Activated effector memory CD4-positive, alpha-beta T cell treated with Interleukin-2 at 50 U/mL for 16 hours (primary cell): ENCODE results near the gene SH3BP2.

ENCODE experiments used
- DNase-seq: peaks from one replicate; pipeline ENCODE4 v3.0.0-alpha.2; 2020

The SH3BP2 gene

DNA sequence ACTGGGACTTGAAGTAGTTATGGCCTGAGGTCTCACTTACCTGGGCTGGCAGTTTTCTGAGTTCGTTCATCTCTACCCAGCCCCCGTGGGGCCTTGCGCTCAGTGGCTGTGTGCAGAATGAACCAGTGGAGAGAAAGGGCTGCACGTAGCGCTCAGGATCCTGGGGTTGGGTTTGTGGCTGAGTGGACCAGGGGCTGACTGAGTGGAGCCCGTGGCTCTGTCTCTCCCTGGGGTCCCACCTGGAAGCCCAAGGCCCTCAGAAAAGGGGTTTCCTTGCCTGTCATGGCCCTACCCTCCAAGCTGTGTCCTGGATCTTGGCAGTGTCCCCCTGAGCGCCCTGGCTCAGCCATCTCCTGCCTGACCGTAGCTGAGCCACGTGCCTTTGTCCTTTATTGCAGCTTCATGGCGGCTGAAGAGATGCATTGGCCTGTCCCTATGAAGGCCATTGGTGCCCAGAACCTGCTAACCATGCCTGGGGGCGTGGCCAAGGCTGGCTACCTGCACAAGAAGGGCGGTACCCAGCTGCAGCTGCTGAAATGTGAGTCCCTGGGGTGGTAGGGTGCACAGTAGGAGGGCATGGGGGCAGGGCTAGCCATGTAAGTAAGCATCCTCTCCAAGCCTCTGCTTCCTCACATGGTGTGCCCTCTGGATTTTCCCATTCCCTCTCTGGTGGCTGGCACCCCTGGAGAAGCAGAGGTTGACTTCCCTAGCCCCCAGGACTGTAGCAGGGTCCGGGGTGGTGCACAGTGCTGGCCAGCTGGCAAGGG lies 27.5 kb downstream of the SH3BP2 start:
- no peak for DNase-seq

GRCh38 chr4:2822461-2823300 lies 29.8 kb downstream of the SH3BP2 start:
- no peak for DNase-seq

- DNase-seq = no peak
Measured at GRCh38 chr4:2823301-2823670, 30.4 kb downstream of the SH3BP2 start.

- DNase-seq = no peak
Measured at GRCh38 chr4:2823671-2824328, 30.9 kb downstream of the SH3BP2 start.

- DNase-seq = no peak
Measured at GRCh38 chr4:2824329-2824835, 31.5 kb downstream of the SH3BP2 start.

DNA sequence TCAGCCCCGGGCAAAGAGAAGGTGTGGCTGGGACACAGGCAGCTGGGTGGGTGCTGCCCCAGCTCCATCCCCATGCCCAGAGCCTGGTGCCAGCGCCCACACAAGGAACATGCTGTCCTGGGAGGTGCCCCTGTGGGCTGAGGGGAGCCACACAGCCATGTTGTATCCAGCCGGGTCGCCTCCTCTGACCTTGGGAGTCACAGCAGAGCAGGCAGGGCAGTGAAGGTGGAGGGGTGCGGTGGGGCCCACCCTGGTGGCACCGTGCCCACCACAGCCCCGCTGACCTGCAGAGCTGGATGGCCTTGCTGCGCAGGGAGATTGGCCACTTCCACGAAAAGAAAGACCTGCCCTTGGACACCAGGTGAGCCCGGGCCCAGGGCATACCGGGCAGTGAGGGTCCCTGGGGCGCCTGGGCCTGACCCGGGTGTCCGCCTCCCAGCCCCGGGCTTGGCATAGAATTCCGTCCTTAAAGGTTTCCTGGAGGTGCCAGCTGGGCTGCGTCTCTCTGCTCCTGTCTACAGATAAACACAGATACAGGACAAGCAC lies 32.0 kb downstream of the SH3BP2 start:
- no peak for DNase-seq

GRCh38 chr4:2825740-2826139 lies 32.9 kb downstream of the SH3BP2 start:
- no peak for DNase-seq

DNA sequence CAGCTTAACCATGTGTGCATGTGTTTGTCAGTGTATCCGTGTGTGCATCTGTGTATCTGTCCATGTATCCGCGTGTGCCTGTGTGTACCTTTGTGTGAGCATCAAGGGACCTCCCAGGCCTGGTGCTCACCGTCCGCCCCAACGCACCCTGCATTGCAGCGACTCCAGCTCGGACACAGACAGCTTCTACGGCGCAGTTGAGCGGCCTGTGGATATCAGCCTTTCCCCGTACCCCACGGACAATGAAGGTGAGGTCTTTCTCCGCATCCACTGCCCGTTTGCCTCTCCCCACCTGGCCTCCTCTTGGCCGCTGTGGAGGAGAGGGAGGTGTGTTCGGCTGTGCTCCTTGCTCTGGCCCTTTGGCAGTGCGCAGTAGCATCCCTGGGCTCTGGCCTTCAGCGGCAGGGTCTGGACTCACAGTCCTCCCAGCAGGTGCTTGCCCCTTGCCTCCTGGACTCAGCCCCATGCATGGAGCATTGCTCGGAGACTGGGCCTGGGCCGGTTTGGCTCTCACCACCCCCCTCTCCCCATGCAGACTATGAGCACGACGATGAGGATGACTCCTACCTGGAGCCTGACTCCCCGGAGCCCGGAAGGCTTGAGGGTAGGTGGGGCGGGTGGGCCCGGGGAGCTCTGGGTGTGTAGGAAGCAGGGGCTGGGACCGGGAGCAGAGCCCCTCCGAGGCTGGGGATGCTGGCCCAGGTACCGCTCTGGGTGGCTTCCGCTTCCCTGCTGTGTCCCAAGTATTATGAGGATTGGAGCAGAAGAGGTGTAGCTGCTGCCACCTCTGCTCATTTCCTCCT lies 34.4 kb downstream of the SH3BP2 start:
- DNase-seq = no peak

DNA sequence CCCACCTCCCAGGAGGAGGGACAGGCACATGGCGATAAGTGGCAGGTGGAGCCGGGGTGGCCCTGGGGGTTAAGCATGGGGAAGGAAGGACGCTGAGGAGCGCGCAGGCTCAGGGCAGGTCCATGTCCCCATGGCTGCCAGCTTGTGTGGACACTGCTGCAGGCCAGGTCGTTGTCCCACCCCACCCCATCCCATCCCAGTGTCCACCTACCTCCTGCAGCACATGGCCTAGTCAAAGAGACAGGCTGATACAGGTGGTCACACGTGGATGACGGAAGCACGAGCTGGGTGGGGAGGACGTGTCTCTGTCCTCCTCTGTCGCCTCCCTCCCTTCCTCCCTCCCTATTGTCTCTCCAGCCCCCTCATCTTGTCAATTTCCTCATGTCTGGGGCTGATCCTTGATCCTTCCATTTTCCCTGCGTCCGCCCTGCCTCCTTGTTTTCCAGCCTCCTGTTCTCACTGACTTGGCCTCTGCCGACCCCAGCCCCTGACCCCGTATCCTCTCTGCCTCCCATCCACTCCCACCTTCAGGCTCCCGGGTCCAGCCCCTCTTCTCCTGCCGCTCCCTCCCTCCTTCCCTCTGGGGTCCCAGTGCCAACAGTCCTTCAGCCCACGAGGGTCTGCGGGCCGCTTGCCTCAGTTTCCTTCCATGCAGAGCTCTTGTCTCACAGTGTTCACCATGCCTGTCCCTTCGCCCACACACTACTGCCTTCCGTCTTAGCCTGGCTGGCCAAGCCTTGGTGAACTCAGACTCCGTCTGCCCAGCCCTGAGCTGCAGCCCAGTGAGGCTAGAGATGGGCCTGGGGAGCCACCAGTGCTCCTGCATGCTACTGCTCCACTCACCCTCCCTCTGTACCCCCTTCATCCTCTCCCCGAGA lies 35.2 kb downstream of the SH3BP2 start:
- no peak for DNase-seq

- no peak for DNase-seq
Measured at GRCh38 chr4:2828758-2829181, 35.9 kb downstream of the SH3BP2 start.

DNA sequence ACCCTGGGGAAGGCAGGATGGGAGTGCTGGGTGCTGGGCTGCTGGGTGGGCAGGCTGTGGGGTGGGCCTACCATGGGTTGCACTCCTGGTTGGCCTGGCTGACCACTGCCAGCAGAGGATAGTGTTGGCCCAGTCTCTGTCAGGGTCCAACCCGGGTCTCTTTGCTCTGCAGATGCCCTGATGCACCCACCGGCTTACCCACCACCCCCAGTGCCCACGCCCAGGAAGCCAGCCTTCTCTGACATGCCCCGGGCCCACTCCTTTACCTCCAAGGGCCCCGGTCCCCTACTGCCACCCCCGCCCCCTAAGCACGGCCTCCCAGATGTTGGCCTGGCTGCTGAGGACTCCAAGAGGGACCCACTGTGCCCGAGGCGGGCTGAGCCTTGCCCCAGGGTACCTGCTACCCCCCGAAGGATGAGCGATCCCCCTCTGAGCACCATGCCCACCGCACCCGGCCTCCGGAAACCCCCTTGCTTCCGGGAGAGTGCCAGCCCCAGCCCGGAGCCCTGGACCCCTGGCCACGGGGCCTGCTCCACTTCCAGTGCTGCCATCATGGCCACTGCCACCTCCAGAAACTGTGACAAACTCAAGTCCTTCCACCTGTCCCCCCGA lies 36.5 kb downstream of the SH3BP2 start:
- no peak for DNase-seq

- DNase-seq = no peak
Measured at GRCh38 chr4:2829933-2830451, 37.1 kb downstream of the SH3BP2 start.

DNA sequence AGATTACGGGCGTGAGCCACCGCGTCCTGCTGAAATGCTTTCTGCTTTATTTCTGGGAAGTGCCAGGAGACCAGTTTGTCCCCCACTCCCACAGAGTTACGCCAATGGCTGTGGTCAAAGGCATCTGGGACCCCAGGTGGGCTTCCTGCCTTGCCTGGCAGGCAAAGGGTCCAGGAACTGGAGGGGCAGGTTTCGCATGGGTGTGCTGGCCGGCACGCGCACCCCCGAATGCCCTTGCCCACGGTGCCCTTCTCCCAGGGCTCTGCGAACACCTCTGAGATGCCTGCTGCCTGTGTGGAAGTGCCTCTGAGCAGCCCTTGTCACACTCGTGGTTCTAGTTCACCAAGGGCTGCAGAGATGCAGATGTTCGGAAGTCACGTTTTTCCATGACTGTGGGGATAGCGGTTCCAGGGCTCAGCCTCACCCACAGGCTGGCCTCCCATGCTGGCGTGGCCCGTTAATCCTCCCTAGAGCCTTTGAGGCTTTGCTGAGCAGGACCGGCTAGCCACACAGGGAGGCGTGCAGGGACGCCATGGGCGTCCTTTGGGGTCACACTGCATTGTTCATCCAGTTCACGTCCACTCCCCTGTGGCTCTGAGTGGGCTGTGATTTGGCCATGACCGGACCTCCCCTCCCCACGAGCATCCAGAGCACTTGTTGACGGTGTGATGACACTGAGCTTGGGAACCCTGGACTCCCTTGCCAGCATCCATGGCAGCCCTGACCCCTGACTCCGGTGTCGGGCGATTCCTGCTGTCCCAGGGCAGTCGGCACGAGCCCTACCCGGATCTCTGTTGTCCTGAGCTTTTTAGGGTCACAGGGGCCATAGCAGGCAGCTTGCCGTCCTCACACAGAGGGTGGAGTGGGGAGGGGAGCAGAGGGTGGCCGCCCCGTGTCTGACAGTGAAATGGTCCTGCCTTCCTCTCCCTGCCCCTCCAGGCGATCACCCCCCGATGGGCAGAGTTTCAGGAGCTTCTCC lies 38.0 kb downstream of the SH3BP2 start:
- DNase-seq = no peak

GRCh38 chr4:2831611-2832308 lies 38.9 kb downstream of the SH3BP2 start:
- no peak for DNase-seq

DNA sequence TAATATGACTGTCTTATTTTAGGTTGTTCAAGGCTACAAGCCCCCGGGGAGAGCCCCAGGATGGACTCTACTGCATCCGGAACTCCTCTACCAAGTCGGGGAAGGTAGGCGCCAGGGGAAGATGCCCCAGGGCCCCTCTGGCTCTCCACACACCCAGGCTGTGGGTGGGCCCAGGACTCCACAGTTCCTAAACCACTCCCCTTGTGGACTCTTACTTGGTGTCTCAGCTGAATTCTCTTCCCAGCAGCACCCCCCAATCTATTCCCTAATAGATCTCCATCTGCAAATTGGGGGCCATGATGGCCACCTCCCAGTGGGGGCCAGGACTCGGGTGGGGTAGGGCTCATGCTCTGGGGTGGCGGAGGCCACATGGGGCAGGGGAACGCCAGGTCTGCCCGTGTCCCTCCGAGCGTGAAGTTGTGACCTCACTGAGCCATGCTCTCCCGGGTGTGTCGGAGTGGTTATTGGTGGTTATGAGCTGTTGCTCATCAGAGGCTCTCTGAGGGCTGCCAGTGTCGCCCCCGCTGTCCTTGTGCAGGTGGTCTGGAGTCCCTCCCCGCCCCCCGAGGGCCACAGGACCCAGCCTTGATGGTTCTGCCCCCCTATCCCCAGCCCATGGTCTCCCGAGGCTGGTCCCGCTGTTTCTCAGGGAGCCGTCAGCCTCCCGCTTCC lies 39.6 kb downstream of the SH3BP2 start:
- DNase-seq = no peak

DNA sequence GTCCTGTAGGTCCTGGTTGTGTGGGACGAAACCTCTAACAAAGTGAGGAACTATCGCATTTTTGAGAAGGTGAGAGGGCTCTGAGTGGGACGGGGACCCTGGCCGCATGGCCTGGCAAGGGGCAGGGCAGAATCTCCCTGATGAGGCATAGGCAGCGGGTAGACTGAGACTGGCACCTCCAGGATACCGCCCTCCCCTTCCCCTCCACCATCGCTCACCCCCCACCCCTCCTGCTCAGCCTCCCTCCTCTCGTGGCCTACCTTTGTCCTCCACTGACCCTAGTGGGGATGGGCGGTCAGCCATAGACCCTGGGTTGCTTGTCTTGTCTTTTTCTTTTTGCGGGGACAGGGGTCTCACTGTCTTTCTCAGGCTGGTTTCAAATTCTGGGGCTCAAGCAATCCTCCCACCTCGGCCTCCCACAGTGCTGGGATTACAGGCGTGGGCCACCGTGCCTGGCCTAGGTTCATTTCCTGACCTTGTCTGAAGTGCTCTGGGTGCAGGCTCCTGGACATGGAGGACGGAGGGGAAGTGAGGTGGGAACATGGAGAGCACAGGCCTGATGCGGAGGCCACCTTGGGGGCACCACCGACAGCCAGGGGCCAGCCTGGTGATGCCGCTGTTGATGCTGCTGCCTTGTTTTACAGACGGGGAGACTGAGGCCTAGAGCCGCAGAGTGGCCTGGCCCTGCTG lies 40.2 kb downstream of the SH3BP2 start:
- DNase-seq = no peak

- DNase-seq = no peak
Measured at GRCh38 chr4:2833671-2834000, 40.8 kb downstream of the SH3BP2 start.
